ENCODE data around the gene POTEI. TPM values are rescaled to one million over a fixed set of nuclear protein-coding genes. Genes with fewer than 3 reads are reported as not detected.
"Not testable (repeated sequence)": the region's sequence is repeated elsewhere in the genome, so short reads cannot be mapped to it uniquely, and the experiment has no call there.

The POTEI gene
- total RNA-seq, 2 donors from 2014 or later: 0.07 to 2.0 TPM

DNA sequence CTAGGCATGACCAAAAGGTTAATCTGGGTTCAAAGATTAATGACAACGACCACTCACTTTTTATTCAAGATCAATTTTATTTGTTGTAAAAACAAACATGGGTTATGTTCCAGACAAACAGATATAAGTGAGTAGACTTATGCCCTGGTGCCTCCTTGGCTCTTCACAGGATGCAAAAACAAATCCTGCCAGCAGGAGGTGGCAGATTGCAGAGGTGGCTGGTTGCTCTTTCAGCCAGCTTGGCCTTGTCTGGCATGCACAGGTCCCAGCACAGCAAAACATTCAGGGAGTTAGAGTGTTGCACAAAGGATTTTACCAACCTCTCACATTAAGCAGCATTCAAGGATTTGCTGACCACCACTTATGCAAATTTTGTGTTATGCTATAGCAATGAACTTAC lies 92.4 kb downstream of the POTEI start:
- H3K27ac Mint-ChIP-seq; H3K27me3 Mint-ChIP-seq (ENCODE audit: insufficient read depth); H3K4me3 ChIP-seq (ENCODE audit: low read length); H3K9ac ChIP-seq (ENCODE audit: extremely low read depth, low read length, poor library complexity, severe bottlenecking); H3K4me3 Mint-ChIP-seq; DNase-seq; H3K36me3 Mint-ChIP-seq (ENCODE audit: low read depth); H3K9me3 Mint-ChIP-seq; H3K9me3 ChIP-seq (ENCODE audit: control insufficient read depth, low read length); H3K4me1 ChIP-seq (ENCODE audit: control insufficient read depth, insufficient read depth, low read length); H3K27ac ChIP-seq (ENCODE audit: low read depth, low read length); H3K36me3 ChIP-seq (ENCODE audit: control insufficient read depth, insufficient read depth, low read length); H3K4me1 Mint-ChIP-seq; H3K27me3 ChIP-seq (ENCODE audit: control insufficient read depth, insufficient read depth, low read length, poor library complexity, severe bottlenecking): not testable (repeated sequence)
- TF ChIP-seq CTCF (conservative IDR thresholded peaks at IDR 0.05): peak; percentile 62
- no CpG with 5 or more reads among the region's 1 CpG for WGBS, 2 experiments (ENCODE audit: insufficient coverage in 1 of 2, insufficient read length in 1 of 2)

Other genes starting within 250 kb of the POTEI start
- gene IMP4, start 166.4 kb downstream of the POTEI start, total RNA-seq: 10 to 100 TPM; 47.1 to 55.1 TPM
- 10 to 100 TPM; 16.4 to 19.6 TPM for gene PTPN18, start 153.3 kb downstream of the POTEI start, total RNA-seq
- gene CFC1B, start 11.9 kb upstream of the POTEI start, total RNA-seq: not detected
- 1 to 10 TPM; 1.4 to 6.4 TPM for gene CFC1, start 90.2 kb upstream of the POTEI start, total RNA-seq
- not detected for gene POTEJ, start 102.1 kb upstream of the POTEI start, total RNA-seq
- gene GPR148, start 219.7 kb upstream of the POTEI start, total RNA-seq: not detected
- gene AMER3, start 246.2 kb upstream of the POTEI start, total RNA-seq: 1 to 10 TPM in 1 of 2 donors, under 1 TPM in 1; 0.91 to 2.3 TPM

Data from endodermal cell (in vitro differentiated cells).